Smooth muscle cell (in vitro differentiated cells): ENCODE measurements around the gene NDST3. TPM values are rescaled to one million over a fixed set of nuclear protein-coding genes. Genes with fewer than 3 reads are reported as not detected.

Source experiments
- DNase-seq: peaks from one replicate; lab custom pipeline; 2025; ENCODE audit not compliant: unreplicated experiment; lab: John Stamatoyannopoulos, UW
- H2AFZ ChIP-seq: fragments of 200-600 bp; sonication (generic); 2 replicates; pipeline ENCODE4 v1.6.0; 2016; ENCODE audit warnings: antibody characterized with exemption, low read depth, mild to moderate bottlenecking
- H3F3A ChIP-seq: fragments of 200-600 bp; sonication (generic); 2 replicates; pipeline ENCODE4 v1.6.0; 2017; ENCODE audit warnings: antibody characterized with exemption, low read depth
- H3K27ac ChIP-seq: fragments of 200-600 bp; sonication (generic); 2 replicates; pipeline ENCODE4 v1.5.1; 2016; ENCODE audit warnings: low read depth, mild to moderate bottlenecking
- H3K27me3 ChIP-seq: fragments of 200-600 bp; sonication (generic); 2 replicates; pipeline ENCODE4 v1.6.1; 2016; ENCODE audit warnings: low read depth, mild to moderate bottlenecking
- H3K36me3 ChIP-seq: fragments of 200-600 bp; sonication (generic); 2 replicates; pipeline ENCODE4 v1.5.1; 2016; ENCODE audit warnings: low read depth
- H3K4me1 ChIP-seq: fragments of 200-600 bp; sonication (generic); 2 replicates; pipeline ENCODE4 v1.5.1; 2016; ENCODE audit warnings: low read depth
- H3K4me2 ChIP-seq: fragments of 200-600 bp; sonication (generic); 2 replicates; pipeline ENCODE4 v1.6.0; 2016; ENCODE audit warnings: mild to moderate bottlenecking
- H3K4me3 ChIP-seq: fragments of 200-600 bp; sonication (generic); 2 replicates; pipeline ENCODE4 v1.5.1; 2016; ENCODE audit warnings: mild to moderate bottlenecking
- H3K79me2 ChIP-seq: fragments of 200-600 bp; sonication (generic); 2 replicates; pipeline ENCODE4 v1.6.0; 2016; ENCODE audit warnings: low read depth, mild to moderate bottlenecking
- H3K9ac ChIP-seq: fragments of 200-600 bp; sonication (generic); 2 replicates; pipeline ENCODE4 v1.6.0; 2016; ENCODE audit warnings: low read depth
- H3K9me3 ChIP-seq: fragments of 200-600 bp; sonication (generic); replicated peaks from 2 replicates; pipeline ENCODE4 v1.5.1; 2016; ENCODE audit warnings: low read depth
- H4K20me1 ChIP-seq: fragments of 200-600 bp; sonication (generic); 2 replicates; pipeline ENCODE4 v1.6.0; 2016; ENCODE audit warnings: low read depth
- CTCF ChIP-seq: fragments of 200-600 bp; sonication (generic); IDR thresholded peaks from 2 replicates; pipeline ENCODE4 v1.5.1; 2017; ENCODE audit warnings: borderline replicate concordance, mild to moderate bottlenecking, antibody characterized with exemption; ENCODE audit not compliant: insufficient read depth, poor library complexity, severe bottlenecking
- WGBS: methylation state at CpG from one replicate; pipeline ENCODE4 v1.1.7; 2016; ENCODE audit warnings: low lambda C conversion rate; 5-methylcytosine and 5-hydroxymethylcytosine counted together
- polyA plus RNA-seq: library from polyadenylated mRNA; unstranded; fragments of >200 nt; fragmentation: Nextera tagmentation; extraction: Ambion mirVana; gene quantifications from 2 replicates; pipeline ENCODE4 v1.2.1, GENCODE V29; 2016
- total RNA-seq: library from RNA; depleted of rRNA; stranded (reverse); fragments of >200 nt; gene quantifications from 2 replicates; pipeline ENCODE4 v1.2.3, GENCODE V29; 2014

Gene NDST3
- total RNA-seq (0.09 and 0.13 TPM in 2 replicates), polyA plus RNA-seq (0.14 TPM in 1 of 2 replicates, not detected in the other)

DNA sequence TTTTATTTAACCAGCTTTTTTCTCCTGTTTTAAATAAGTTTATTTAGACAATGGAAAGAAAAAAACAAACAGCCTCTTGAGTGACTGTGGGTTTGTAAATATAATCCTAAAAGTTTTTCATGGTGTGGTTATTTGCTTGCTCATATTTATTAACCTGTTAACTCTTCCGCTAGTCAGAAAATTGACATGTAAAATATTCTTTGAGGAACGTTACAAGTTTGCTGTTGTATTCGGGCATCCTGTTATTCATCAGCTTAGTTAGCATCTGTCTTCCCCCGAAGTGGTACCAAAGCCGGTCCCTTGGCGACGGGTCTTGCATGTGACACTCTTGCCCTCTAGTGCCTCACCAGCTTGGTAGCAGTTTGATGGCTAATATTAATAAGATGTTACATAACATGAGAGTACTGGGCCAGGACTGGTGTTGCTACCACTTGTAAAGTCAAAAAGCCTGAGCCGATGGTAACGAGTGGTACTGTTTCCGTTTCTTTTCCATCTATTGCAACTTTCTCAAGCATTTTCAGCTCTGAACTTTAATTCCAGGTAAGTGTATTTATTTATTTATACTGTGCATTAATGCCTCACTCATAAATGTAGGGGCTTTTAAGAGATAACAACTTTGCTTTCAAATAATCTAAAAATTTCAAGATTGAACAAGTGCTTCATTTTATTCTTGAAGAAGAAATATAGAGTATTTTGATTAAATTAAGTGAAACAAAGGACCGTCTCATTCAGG is at the start of gene NDST3:
Gene NDST3, plus strand, starts transcription at position 434 of the 733 bp plus-strand sequence. CDS start 19,425 bp downstream, outside the sequence.
- Histone ChIP-seq H3K4me3 (peak within 1 kb of the TSS; percentile 78), H4K20me1 (no peaks in the 10 kb centered on the region), H3K27ac (no peak within 1 kb of the TSS), H3K9me3 (no peaks in the 10 kb centered on the region), H3F3A (no peaks in the 10 kb centered on the region), H3K79me2 (no peaks in the 10 kb centered on the region), H3K4me2 (peak within 1 kb of the TSS; percentile 98), H2AFZ (peak within 1 kb of the TSS; percentile 95), H3K36me3 (no peaks in the 10 kb centered on the region), H3K27me3 (no peaks in the 10 kb centered on the region), H3K9ac (no peak within 1 kb of the TSS), H3K4me1 (no peaks in the 10 kb centered on the region)
- peak; percentile 6 for DNase-seq
- WGBS: 18% methylated on average over 11 of the region's 11 CpGs
- TF ChIP-seq CTCF: peak; percentile 60

- Histone ChIP-seq H3K4me2 (no peak overlapping the region), H3K9ac (no peak overlapping the region), H3K9me3 (no peaks in the 10 kb centered on the region), H4K20me1 (no peaks in the 10 kb centered on the region), H3K4me1 (no peaks in the 10 kb centered on the region), H3K27ac (no peak overlapping the region), H3F3A (no peaks in the 10 kb centered on the region), H3K27me3 (no peaks in the 10 kb centered on the region), H3K36me3 (no peaks in the 10 kb centered on the region), H3K79me2 (no peaks in the 10 kb centered on the region), H3K4me3 (no peak overlapping the region), H2AFZ (no peak overlapping the region)
- TF ChIP-seq CTCF: no peak
- WGBS: 90% methylated on average over 2 of the region's 2 CpGs
- DNase-seq: no peak
These were observed 48.0 kb upstream of the NDST3 start for GRCh38 chr4:117986321-117986720.

DNA sequence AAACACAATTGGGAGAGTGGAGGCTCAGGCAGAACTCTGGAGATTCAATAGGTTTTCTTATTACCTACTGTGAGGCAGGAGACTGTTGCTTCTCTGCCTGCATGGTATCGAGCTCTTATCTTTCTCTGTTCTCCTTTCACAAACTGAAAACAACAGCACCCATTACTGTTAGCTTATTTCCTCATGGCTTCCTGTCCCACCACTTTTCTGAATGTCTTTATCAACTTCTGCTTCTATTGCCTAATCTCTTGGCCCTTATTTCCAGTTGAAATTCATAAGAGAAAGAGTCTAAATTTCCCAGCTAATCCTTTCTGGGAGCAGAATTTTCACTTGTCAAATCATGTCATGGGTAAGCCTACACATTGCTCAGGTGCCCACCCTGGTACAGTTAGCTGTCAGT is 46.8 kb upstream of the NDST3 start:
- no peak overlapping the region for H3K4me2 ChIP-seq
- H3K27ac ChIP-seq: no peak overlapping the region
- H3K4me3 ChIP-seq: no peak overlapping the region
- no peak for TF ChIP-seq CTCF
- H3K9me3 ChIP-seq: no peaks in the 10 kb centered on the region
- no peaks in the 10 kb centered on the region for H3K4me1 ChIP-seq
- H3K36me3 ChIP-seq: no peaks in the 10 kb centered on the region
- no peak for DNase-seq
- H3F3A ChIP-seq: no peaks in the 10 kb centered on the region
- no peaks in the 10 kb centered on the region for H3K27me3 ChIP-seq
- no peaks in the 10 kb centered on the region for H3K79me2 ChIP-seq
- H2AFZ ChIP-seq: no peak overlapping the region
- no peaks in the 10 kb centered on the region for H4K20me1 ChIP-seq
- H3K9ac ChIP-seq: no peak overlapping the region
- WGBS: 81% methylated on average over 1 of the region's 1 CpG

GRCh38 chr4:117996891-117997290 is 37.4 kb upstream of the NDST3 start:
- Histone ChIP-seq H3K27ac (no peak overlapping the region), H3K4me1 (no peaks in the 10 kb centered on the region), H3K4me3 (no peak overlapping the region), H3K27me3 (no peaks in the 10 kb centered on the region), H4K20me1 (no peaks in the 10 kb centered on the region), H3K9me3 (no peaks in the 10 kb centered on the region), H3F3A (no peaks in the 10 kb centered on the region), H3K9ac (no peak overlapping the region), H3K79me2 (no peaks in the 10 kb centered on the region), H2AFZ (no peak overlapping the region), H3K4me2 (no peak overlapping the region), H3K36me3 (no peaks in the 10 kb centered on the region)
- TF ChIP-seq CTCF: no peak
- WGBS: 98% methylated on average over 2 of the region's 2 CpGs
- DNase-seq: no peak
